Left lung (tissue), 10 donors: ENCODE results near the gene CREBRF. TPM values are rescaled to one million over a fixed set of nuclear protein-coding genes. Genes with fewer than 3 reads are reported as not detected.
"Not testable (repeated sequence)": the region's sequence is repeated elsewhere in the genome, so short reads cannot be mapped to it uniquely, and the experiment has no call there.

Experiments
- ATAC-seq: fragments of 200-7000 bp; cut with Tn5 transposase; one replicate; pipeline ENCODE4 v1.9.1; 2020; ENCODE audit warnings: moderate library complexity
- DNase-seq, 4 donors: peaks; one replicate each; pipeline ENCODE4 v3.0.0-alpha.2; 2013 to 2020
- H3K27ac ChIP-seq, 2 donors: fragments of 200-600 bp; sonication (generic) in 1 of 2; one replicate each; pipeline versions ENCODE4 v1.5.0 to v1.8.0; 2020 to 2021
- H3K27me3 ChIP-seq, 2 donors: fragments of 200-600 bp; sonication (generic) in 1 of 2; one replicate each; pipeline versions ENCODE4 v1.5.0 to v1.8.0; 2020 to 2021
- H3K36me3 ChIP-seq, 2 donors: fragments of 200-600 bp; sonication (generic) in 1 of 2; one replicate each; pipeline versions ENCODE4 v1.5.0 to v1.8.0; 2020 to 2021
- H3K4me1 ChIP-seq, 2 donors: fragments of 200-600 bp; one replicate each; pipeline ENCODE4 v1.8.0; 2021
- H3K4me3 ChIP-seq, 2 donors: fragments of 200-600 bp; sonication (generic) in 1 of 2; one replicate each; pipeline versions ENCODE4 v1.5.0 to v1.8.0; 2020 to 2021; ENCODE audit warnings: mild to moderate bottlenecking in 1 of 2
- H3K9me3 ChIP-seq, 2 donors: fragments of 200-600 bp; sonication (generic) in 1 of 2; one replicate each; pipeline versions ENCODE4 v1.5.0 to v1.8.0; 2020 to 2021
- intact Hi-C, 2 donors: fragments of 100-400 bp; cut with DNase I; formaldehyde crosslinking; loops; one replicate each; pipeline versions ENCODE4 v1.11.2 to v1.14.2; 2022
- polyA plus RNA-seq, 6 donors: library from polyadenylated mRNA; unstranded; fragments of 120-200 nt; gene quantifications; one replicate each; pipeline ENCODE4 v1.2.1, GENCODE V29; 2013; ENCODE audit not compliant: insufficient read length in 6 of 6
- total RNA-seq, 2 donors: library from RNA; stranded (reverse); fragmentation: NEBNext Ultra II Directional; extraction: Animal tissue kit (Norgen Biotek cat#: 25700); gene quantifications; one replicate each; pipeline ENCODE4 v1.2.1, GENCODE V29; 2021
- TF ChIP-seq, protein P1 (sequence below), 2 donors: fragments of 200-600 bp; sonication (generic) in 1 of 2; IDR thresholded peaks; one replicate each; pipeline versions ENCODE4 v1.5.0 to v1.8.0; 2021; ENCODE audit warnings: antibody characterized with exemption in 2 of 2
- donor health status: DM: no; HTN: yes; CAD: no.
- donor health status: DM: no; HTN: no; CAD: no.

The CREBRF gene
- total and polyA plus RNA-seq, 8 donors = 14.7 to 34.4 (median 20.3) TPM

DNA sequence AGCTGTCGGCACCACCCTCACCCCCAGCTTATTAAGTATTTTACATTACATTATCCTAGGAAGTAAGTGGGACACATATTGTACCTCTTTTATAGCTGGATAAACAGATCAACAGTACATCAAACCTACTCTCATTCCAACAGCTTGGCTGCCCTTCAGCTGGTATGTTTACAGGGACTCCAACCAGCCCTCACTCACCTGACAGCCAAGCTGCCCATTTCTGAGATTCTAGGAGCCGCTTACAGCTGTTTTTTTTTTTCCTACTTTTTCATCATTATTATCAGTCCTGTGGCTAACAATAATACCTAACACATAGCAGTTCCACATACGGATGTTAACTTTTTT is 13.4 kb upstream of the CREBRF start:
- no peaks in the 10 kb centered on the region for H3K27me3 ChIP-seq
- TF ChIP-seq, protein P1, sequence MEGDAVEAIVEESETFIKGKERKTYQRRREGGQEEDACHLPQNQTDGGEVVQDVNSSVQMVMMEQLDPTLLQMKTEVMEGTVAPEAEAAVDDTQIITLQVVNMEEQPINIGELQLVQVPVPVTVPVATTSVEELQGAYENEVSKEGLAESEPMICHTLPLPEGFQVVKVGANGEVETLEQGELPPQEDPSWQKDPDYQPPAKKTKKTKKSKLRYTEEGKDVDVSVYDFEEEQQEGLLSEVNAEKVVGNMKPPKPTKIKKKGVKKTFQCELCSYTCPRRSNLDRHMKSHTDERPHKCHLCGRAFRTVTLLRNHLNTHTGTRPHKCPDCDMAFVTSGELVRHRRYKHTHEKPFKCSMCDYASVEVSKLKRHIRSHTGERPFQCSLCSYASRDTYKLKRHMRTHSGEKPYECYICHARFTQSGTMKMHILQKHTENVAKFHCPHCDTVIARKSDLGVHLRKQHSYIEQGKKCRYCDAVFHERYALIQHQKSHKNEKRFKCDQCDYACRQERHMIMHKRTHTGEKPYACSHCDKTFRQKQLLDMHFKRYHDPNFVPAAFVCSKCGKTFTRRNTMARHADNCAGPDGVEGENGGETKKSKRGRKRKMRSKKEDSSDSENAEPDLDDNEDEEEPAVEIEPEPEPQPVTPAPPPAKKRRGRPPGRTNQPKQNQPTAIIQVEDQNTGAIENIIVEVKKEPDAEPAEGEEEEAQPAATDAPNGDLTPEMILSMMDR (IDR thresholded peaks at IDR 0.05) = no peak
- ATAC-seq (no peak), DNase-seq (no peak)
- no peaks in the 10 kb centered on the region for H3K36me3 ChIP-seq
- no peaks in the 10 kb centered on the region for H3K9me3 ChIP-seq
- no peaks in the 10 kb centered on the region for H3K4me1 ChIP-seq
- intact Hi-C loops = no loop called here
- H3K27ac ChIP-seq = no peak overlapping the region
- H3K4me3 ChIP-seq = no peak overlapping the region

DNA sequence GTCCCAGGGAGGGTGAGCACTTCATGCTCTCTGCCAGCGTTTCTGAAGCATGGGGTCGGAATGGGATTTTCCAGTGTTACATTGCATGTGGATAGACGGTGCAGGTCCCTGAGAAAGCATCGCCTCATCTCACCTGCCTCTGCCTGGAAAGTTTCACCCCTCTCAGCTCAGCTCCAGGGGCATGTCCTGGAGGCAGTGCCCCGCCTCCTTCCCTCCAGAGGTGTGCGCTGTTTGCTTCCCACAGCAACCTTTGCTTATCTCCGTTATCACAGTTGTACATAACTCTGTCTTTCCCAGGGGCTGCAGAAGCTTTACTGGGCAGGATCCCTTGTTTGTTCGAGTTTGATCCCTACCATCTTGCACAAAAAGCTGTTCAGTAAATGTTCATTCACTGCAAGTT is 10.7 kb upstream of the CREBRF start:
- ATAC-seq = peak; percentile 26
- Histone ChIP-seq H3K9me3 (no peaks in the 10 kb centered on the region), H3K27me3 (no peaks in the 10 kb centered on the region), H3K27ac (no peak overlapping the region), H3K4me1 (no peaks in the 10 kb centered on the region), H3K4me3 (no peak overlapping the region), H3K36me3 (no peaks in the 10 kb centered on the region)
- no peak for DNase-seq
- TF ChIP-seq, protein P1 (IDR thresholded peaks at IDR 0.05) = no peak
- intact Hi-C loops = no loop called here

DNA sequence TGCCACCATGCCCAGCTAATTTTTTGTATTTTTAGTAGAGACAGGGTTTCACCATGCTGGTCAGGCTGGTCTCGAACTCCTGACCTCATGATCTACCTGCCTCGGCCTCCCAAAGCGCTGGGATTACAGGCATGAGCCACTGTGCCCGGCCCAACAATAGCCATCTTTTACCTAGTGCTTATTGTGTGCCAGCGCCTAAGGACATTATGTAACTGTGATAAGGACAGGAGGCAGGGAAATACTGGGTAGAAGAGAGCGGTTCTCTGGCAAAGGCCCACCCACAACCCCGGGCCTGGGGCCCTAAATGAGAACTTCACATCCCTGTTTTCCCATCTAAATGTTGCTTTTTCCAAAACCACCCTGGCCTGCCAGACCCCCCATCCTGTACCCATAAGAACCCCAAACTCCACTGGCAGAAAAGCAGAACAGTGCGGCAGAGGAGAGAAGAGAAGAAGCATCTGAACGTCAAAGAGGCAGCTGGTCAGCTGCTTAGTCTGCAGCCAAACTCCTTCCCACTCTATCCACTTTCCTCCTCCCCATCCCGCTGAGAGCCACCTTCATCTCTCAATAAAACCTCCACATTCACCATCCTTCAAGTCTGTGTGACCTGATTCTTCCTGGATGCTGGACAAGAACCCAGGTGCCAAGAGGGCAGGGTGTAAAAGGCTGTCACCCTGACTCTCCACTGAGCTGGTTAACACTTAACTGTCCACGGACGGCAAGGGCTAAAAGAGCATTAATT is 8.9 kb upstream of the CREBRF start:
- intact Hi-C loops, DNase-seq, H3K9me3 ChIP-seq, H3K27me3 ChIP-seq, H3K36me3 ChIP-seq, H3K4me1 ChIP-seq, H3K4me3 ChIP-seq, ATAC-seq, H3K27ac ChIP-seq: not testable (repeated sequence)

DNA sequence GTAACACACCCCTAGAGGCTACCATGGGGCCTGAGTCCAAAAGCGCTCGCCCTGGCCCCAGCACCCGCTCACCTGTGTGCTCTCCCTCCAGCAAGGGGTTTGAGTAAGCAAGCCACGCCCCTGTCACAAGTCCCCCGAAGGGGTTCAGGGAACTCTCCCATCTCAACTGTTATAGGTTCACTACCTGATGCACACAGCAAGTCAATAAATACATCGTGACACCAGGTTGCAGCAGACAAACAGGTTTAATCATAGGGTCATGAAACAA is 8.4 kb upstream of the CREBRF start:
- DNase-seq (no peak), ATAC-seq (no peak)
- Histone ChIP-seq H3K4me3 (no peak overlapping the region), H3K4me1 (no peaks in the 10 kb centered on the region), H3K27ac (no peak overlapping the region), H3K27me3 (peaks cover 0 to 6% of the 10 kb centered on the region in 2 donors), H3K36me3 (no peaks in the 10 kb centered on the region), H3K9me3 (no peaks in the 10 kb centered on the region)
- TF ChIP-seq, protein P1 (IDR thresholded peaks at IDR 0.05) = no peak
- intact Hi-C loops = no loop called here

DNA sequence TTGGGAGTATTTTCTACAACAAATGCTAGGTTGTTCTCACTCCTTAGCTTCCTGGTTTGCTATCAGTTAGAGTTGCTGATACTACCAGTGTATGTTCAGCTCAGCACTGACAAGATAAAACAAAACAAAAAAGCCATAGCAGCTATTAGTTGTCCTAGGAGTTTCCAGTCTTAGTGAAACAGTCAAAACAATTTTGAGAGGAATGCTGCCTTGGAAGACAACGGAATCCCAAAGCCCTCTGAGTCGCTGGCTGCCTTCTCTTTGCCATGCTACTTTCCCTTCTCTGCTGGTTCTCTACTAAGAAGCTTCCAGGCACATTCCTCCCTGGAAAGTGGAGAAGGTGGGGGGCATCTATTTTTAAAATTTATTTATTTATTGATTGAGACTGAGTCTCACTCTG is 5.4 kb upstream of the CREBRF start:
- Histone ChIP-seq H3K36me3 (no peaks in the 10 kb centered on the region), H3K4me1 (peaks cover 3 to 7% of the 10 kb centered on the region in 2 donors), H3K27me3 (peaks cover 0 to 6% of the 10 kb centered on the region in 2 donors), H3K4me3 (no peak overlapping the region), H3K9me3 (no peaks in the 10 kb centered on the region), H3K27ac (no peak overlapping the region)
- ATAC-seq (no peak), DNase-seq (no peak)
- TF ChIP-seq, protein P1 (IDR thresholded peaks at IDR 0.05) = no peak
- intact Hi-C loops = no loop called here

DNA sequence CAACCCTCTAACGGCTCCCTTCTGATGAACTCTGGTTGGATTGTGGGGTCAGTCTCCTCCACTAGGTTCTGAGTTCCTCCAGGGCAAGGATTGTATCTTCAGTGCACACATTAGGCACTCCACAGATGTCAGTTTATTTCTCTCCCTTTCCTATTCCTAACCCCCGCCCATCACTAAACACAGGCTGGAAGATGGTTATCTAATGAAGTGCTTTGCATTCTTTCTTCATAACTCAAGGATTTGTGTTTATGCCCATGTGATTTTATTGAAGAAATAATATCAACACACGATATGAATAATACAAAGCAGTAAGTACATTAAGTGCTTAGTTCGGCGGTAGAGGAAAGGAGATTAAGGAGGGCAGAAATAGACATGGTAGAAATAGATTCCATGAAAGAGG is 4.4 kb upstream of the CREBRF start:
- Histone ChIP-seq H3K4me3 (no peak overlapping the region), H3K27me3 (peaks cover 0 to 6% of the 10 kb centered on the region in 2 donors), H3K36me3 (no peaks in the 10 kb centered on the region), H3K9me3 (no peaks in the 10 kb centered on the region), H3K4me1 (peaks cover 3 to 7% of the 10 kb centered on the region in 2 donors), H3K27ac (no peak overlapping the region)
- TF ChIP-seq, protein P1 (IDR thresholded peaks at IDR 0.05) = no peak
- DNase-seq = no peak
- intact Hi-C loops = no loop called here
- ATAC-seq = no peak
